Naive thymus-derived CD4-positive, alpha-beta T cell (primary cell): ENCODE data around the gene KDM2A. TPM values are rescaled to one million over a fixed set of nuclear protein-coding genes. Genes with fewer than 3 reads are reported as not detected.

ENCODE experiments used
- ATAC-seq: fragments of 150-1000 bp; cut with Tn5 transposase; 2 replicates; pipeline ENCODE4 v1.10.0; 2021; ENCODE audit warnings: mild to moderate bottlenecking, moderate library complexity
- CTCF ChIA-PET: fragments of 350-600 bp; sonication (Branson Sonifier 250); formaldehyde crosslinking; loops from one replicate; lab custom pipeline; 2021; ENCODE audit warnings: antibody characterized with exemption; lab: Charles Lee
- POLR2A ChIA-PET: fragments of 350-600 bp; sonication (Branson Sonifier 250); formaldehyde crosslinking; loops from one replicate; lab custom pipeline; 2021; ENCODE audit warnings: antibody characterized with exemption, inconsistent platforms; lab: Charles Lee
- DNase-seq, 9 donors: peaks; one replicate each; pipeline versions ENCODE4 v3.0.0 to v3.0.0-alpha.2; 2020 to 2022; ENCODE audit warnings: mixed read lengths in 1 of 9
- H3K27ac ChIP-seq: one replicate; pipeline ENCODE4 v1.7.0; 2013; ENCODE audit warnings: mild to moderate bottlenecking, low read depth, low read length, moderate library complexity
- H3K27me3 ChIP-seq, 2 donors: one replicate each; pipeline ENCODE4 v1.7.0; 2013; ENCODE audit warnings: low read length in 2 of 2, mild to moderate bottlenecking in 2 of 2, moderate library complexity in 2 of 2; ENCODE audit not compliant: control insufficient read depth in 2 of 2, insufficient read depth in 2 of 2
- H3K36me3 ChIP-seq, 3 experiments: 1 replicate in 2 of 3; 2 replicates in 1 of 3; pipeline ENCODE4 v1.7.0; 2013; ENCODE audit warnings: low read length in 3 of 3, mild to moderate bottlenecking in 3 of 3, moderate library complexity in 1 of 3; ENCODE audit not compliant: insufficient read depth in 3 of 3, control insufficient read depth in 2 of 3
- H3K4me1 ChIP-seq, 2 donors: one replicate each; pipeline ENCODE4 v1.7.0; 2013; ENCODE audit warnings: low read length in 2 of 2, mild to moderate bottlenecking in 2 of 2, moderate library complexity in 1 of 2; ENCODE audit not compliant: control insufficient read depth in 2 of 2, insufficient read depth in 2 of 2
- H3K4me3 ChIP-seq: 2 replicates; pipeline ENCODE4 v1.7.0; 2013; ENCODE audit warnings: mild to moderate bottlenecking, low read length
- H3K9me3 ChIP-seq, 3 experiments: 1 replicate in 2 of 3; 2 replicates in 1 of 3; pipeline ENCODE4 v1.7.0; 2013; ENCODE audit warnings: low read length in 3 of 3; ENCODE audit not compliant: control insufficient read depth in 2 of 3
- H3K27ac Mint-ChIP-seq, 9 donors: one replicate each; pipeline ENCODE4 v1.8.0; 2020 to 2022; ENCODE audit warnings: mixed read lengths in 9 of 9, mild to moderate bottlenecking in 8 of 9, moderate library complexity in 5 of 9, inconsistent platforms in 2 of 9
- H3K27me3 Mint-ChIP-seq, 5 donors: one replicate each; pipeline ENCODE4 v1.8.0; 2021 to 2022; ENCODE audit warnings: mixed read lengths in 5 of 5, mild to moderate bottlenecking in 1 of 5
- H3K36me3 Mint-ChIP-seq, 5 donors: one replicate each; pipeline ENCODE4 v1.8.0; 2020 to 2022; ENCODE audit warnings: mixed read lengths in 5 of 5, mild to moderate bottlenecking in 3 of 5, inconsistent platforms in 1 of 5
- H3K4me1 Mint-ChIP-seq, 7 donors: one replicate each; pipeline ENCODE4 v1.8.0; 2020 to 2022; ENCODE audit warnings: mixed read lengths in 7 of 7, mild to moderate bottlenecking in 3 of 7, inconsistent platforms in 1 of 7
- H3K4me3 Mint-ChIP-seq, 10 donors: one replicate each; pipeline ENCODE4 v1.8.0; 2020 to 2022; ENCODE audit warnings: mild to moderate bottlenecking in 10 of 10, mixed read lengths in 10 of 10, moderate library complexity in 6 of 10, inconsistent platforms in 2 of 10
- H3K9me3 Mint-ChIP-seq, 11 donors: one replicate each; pipeline ENCODE4 v1.8.0; 2020 to 2022; ENCODE audit warnings: mixed read lengths in 11 of 11, mild to moderate bottlenecking in 4 of 11, inconsistent platforms in 1 of 11, moderate library complexity in 1 of 11
- intact Hi-C, 2 donors: fragments of 100-400 bp; cut with micrococcal nuclease; formaldehyde crosslinking; loops; one replicate each; pipeline ENCODE4 v1.15.1; 2023
- polyA plus RNA-seq, 2 donors: library from polyadenylated mRNA; unstranded; fragments of 300-500 nt; fragmentation: Illumina TruSeq; gene quantifications; one replicate each; pipeline ENCODE4 v1.2.3, GENCODE V29; 2021
- total RNA-seq, 6 experiments: library from RNA in 5 of 6; stranded (reverse) in 5 of 6; gene quantifications; 1 replicate in 5 of 6; 2 replicates in 1 of 6; pipeline ENCODE4 v1.2.3 and lab custom pipeline; 2021 to 2026

KDM2A gene
- total and polyA plus RNA-seq, 7 experiments from 2014 or later, result 8.7 to 298 (median 223) TPM

- H3K4me3 Mint-ChIP-seq, result peak overlapping the region; percentile 91 to 99 (median 96)
- Histone ChIP-seq H3K9me3 (no peaks in the 10 kb centered on the region), H3K36me3 (peaks cover 0 to 22% (median 5%) of the 10 kb centered on the region in 3 experiments), H3K27me3 (no peaks in the 10 kb centered on the region), H3K27ac (peak overlapping the region; percentile 93), H3K4me1 (peaks cover 72% of the 10 kb centered on the region in 2 donors), H3K4me3 (peak overlapping the region; percentile 94)
- peak overlapping the region; percentile 87 to 100 (median 97) for H3K27ac Mint-ChIP-seq
- no peaks in the 10 kb centered on the region for H3K9me3 Mint-ChIP-seq
- peaks cover 32 to 82% (median 76%) of the 10 kb centered on the region in 7 donors for H3K4me1 Mint-ChIP-seq
- ChIA-PET POLR2A (interaction anchor here (0.6 to 15.1 kb wide), 18 partner anchors 7 to 215 kb away, joined by 3 to 729 read pairs (median 4); partner anchors contain the start of genes ANKRD13D, POLD4, RAD9A and SSH3), CTCF (interaction anchor here (0.6 to 3.8 kb wide), 6 partner anchors 8 to 82 kb away, joined by 3 to 24 read pairs (median 4); partner anchors contain the start of gene ANKRD13D)
- peaks cover 0 to 54% (median 18%) of the 10 kb centered on the region in 5 donors for H3K36me3 Mint-ChIP-seq
- intact Hi-C loops, result loop anchor here in 1 of 2 donors (5.0 kb wide), 2 partner anchors 133 to 238 kb away; partner anchors contain the start of genes CDK2AP2, PITPNM1, PPP1CA and TBC1D10C
- DNase-seq (no peak), ATAC-seq (no peak)
- H3K27me3 Mint-ChIP-seq, result no peaks in the 10 kb centered on the region
Observed at GRCh38 chr11:67269401-67270255, 150.6 kb downstream of the KDM2A start.

GRCh38 chr11:67270256-67271204 is 151.5 kb downstream of the KDM2A start:
- CTCF ChIA-PET, result interaction anchor here (1.1 to 3.8 kb wide), 9 partner anchors 9 to 83 kb away, joined by 3 to 24 read pairs (median 3); partner anchors contain the start of genes ANKRD13D and POLD4
- H3K27ac Mint-ChIP-seq, result peak overlapping the region; percentile 87 to 100 (median 97)
- Histone ChIP-seq H3K27ac (peak overlapping the region; percentile 93), H3K27me3 (no peaks in the 10 kb centered on the region), H3K36me3 (peaks cover 0 to 25% (median 5%) of the 10 kb centered on the region in 3 experiments), H3K4me3 (peak overlapping the region; percentile 94), H3K4me1 (peaks cover 79 to 81% of the 10 kb centered on the region in 2 donors), H3K9me3 (no peaks in the 10 kb centered on the region)
- H3K4me3 Mint-ChIP-seq, result peak overlapping the region; percentile 91 to 99 (median 96)
- intact Hi-C loops, result loop anchor here (1.0 to 5.0 kb wide), 3 partner anchors 18 to 132 kb away; partner anchors contain the start of genes POLD4 (in 1 of the 2), PPP1CA (in 1 of the 2) and TBC1D10C (in 1 of the 2)
- ATAC-seq (no peak), DNase-seq (peak in 5 of 9 donors; percentile 13 to 38 (median 28))
- POLR2A ChIA-PET, result interaction anchor here (0.6 to 15.1 kb wide), 23 partner anchors 8 to 214 kb away, joined by 3 to 729 read pairs (median 5); partner anchors contain the start of genes ANKRD13D, POLD4, PPP1CA and RAD9A
- peaks cover 0 to 58% (median 18%) of the 10 kb centered on the region in 5 donors for H3K36me3 Mint-ChIP-seq
- H3K4me1 Mint-ChIP-seq, result peaks cover 36 to 81% (median 79%) of the 10 kb centered on the region in 7 donors
- no peaks in the 10 kb centered on the region for H3K27me3 Mint-ChIP-seq
- H3K9me3 Mint-ChIP-seq, result no peaks in the 10 kb centered on the region

GRCh38 chr11:67271205-67271540 is 152.1 kb downstream of the KDM2A start:
- POLR2A ChIA-PET, result interaction anchor here (0.6 to 15.1 kb wide), 17 partner anchors 9 to 158 kb away, joined by 3 to 729 read pairs (median 6); partner anchors contain the start of genes ANKRD13D, POLD4, PPP1CA and TBC1D10C
- CTCF ChIA-PET, result interaction anchor here (0.8 to 2.2 kb wide), 11 partner anchors 8 to 82 kb away, joined by 3 to 19 read pairs (median 5); partner anchors contain the start of genes ANKRD13D and POLD4
- H3K4me3 ChIP-seq, result peak overlapping the region; percentile 94

GRCh38 chr11:67271541-67272284 is 152.7 kb downstream of the KDM2A start:
- Histone ChIP-seq H3K4me3 (peak overlapping the region; percentile 94), H3K27me3 (no peaks in the 10 kb centered on the region), H3K9me3 (no peaks in the 10 kb centered on the region), H3K27ac (peak overlapping the region; percentile 93), H3K4me1 (peaks cover 85 to 87% of the 10 kb centered on the region in 2 donors), H3K36me3 (peaks cover 0 to 25% (median 5%) of the 10 kb centered on the region in 3 experiments)
- peak overlapping the region; percentile 87 to 100 (median 97) for H3K27ac Mint-ChIP-seq
- H3K36me3 Mint-ChIP-seq, result peaks cover 0 to 63% (median 18%) of the 10 kb centered on the region in 5 donors
- POLR2A ChIA-PET, result interaction anchor here (0.6 to 15.1 kb wide), 19 partner anchors 9 to 158 kb away, joined by 3 to 729 read pairs (median 4); partner anchors contain the start of genes ANKRD13D, POLD4, PPP1CA and SSH3
- ATAC-seq, result peak; percentile 45
- H3K4me3 Mint-ChIP-seq, result peak overlapping the region; percentile 91 to 99 (median 96)
- H3K4me1 Mint-ChIP-seq, result peaks cover 48 to 88% (median 85%) of the 10 kb centered on the region in 7 donors
- no peaks in the 10 kb centered on the region for H3K9me3 Mint-ChIP-seq
- no peaks in the 10 kb centered on the region for H3K27me3 Mint-ChIP-seq
- intact Hi-C loops, result loop anchor here (1.0 to 5.0 kb wide), 3 partner anchors 17 to 131 kb away; partner anchors contain the start of genes POLD4 (in 1 of the 2), PPP1CA (in 1 of the 2) and TBC1D10C (in 1 of the 2)
- DNase-seq, result peak in 8 of 9 donors; percentile 52 to 73 (median 66)
- CTCF ChIA-PET, result interaction anchor here (0.8 to 2.2 kb wide), 12 partner anchors 8 to 82 kb away, joined by 3 to 19 read pairs (median 4); partner anchors contain the start of genes ANKRD13D and POLD4

More at GRCh38 chr11:67271205-67271540, 152.1 kb downstream of the KDM2A start:
- intact Hi-C loops, result loop anchor here (1.0 to 5.0 kb wide), 3 partner anchors 17 to 131 kb away; partner anchors contain the start of genes POLD4 (in 1 of the 2), PPP1CA (in 1 of the 2) and TBC1D10C (in 1 of the 2)
- Mint-ChIP-seq H3K27ac (peak overlapping the region; percentile 87 to 100 (median 97)), H3K27me3 (no peaks in the 10 kb centered on the region), H3K4me1 (peaks cover 43 to 82% (median 80%) of the 10 kb centered on the region in 7 donors), H3K4me3 (peak overlapping the region; percentile 91 to 99 (median 96)), H3K9me3 (no peaks in the 10 kb centered on the region), H3K36me3 (peaks cover 0 to 61% (median 18%) of the 10 kb centered on the region in 5 donors)
- peaks cover 80 to 81% of the 10 kb centered on the region in 2 donors for H3K4me1 ChIP-seq
- DNase-seq, result peak in 1 of 9 donors; percentile 55
- H3K9me3 ChIP-seq, result no peaks in the 10 kb centered on the region
- no peaks in the 10 kb centered on the region for H3K27me3 ChIP-seq
- peak overlapping the region; percentile 93 for H3K27ac ChIP-seq
- ATAC-seq, result no peak
- H3K36me3 ChIP-seq, result peaks cover 0 to 25% (median 5%) of the 10 kb centered on the region in 3 experiments
